Upper lobe of right lung (tissue), 1 donor: ENCODE data around the gene DAAM1. TPM values are rescaled to one million over a fixed set of nuclear protein-coding genes. Genes with fewer than 3 reads are reported as not detected.
A peak's percentile ranks its signal among the peaks of the same experiment; 100 is the strongest.

Source experiments
- ATAC-seq: fragments of 200-7000 bp; cut with Tn5 transposase; one replicate; pipeline ENCODE4 v1.9.1; 2020; ENCODE audit warnings: mild to moderate bottlenecking, moderate library complexity
- DNase-seq: peaks from one replicate; pipeline ENCODE4 v3.0.0-alpha.2; 2020
- H3K27ac ChIP-seq: fragments of 200-600 bp; one replicate; pipeline ENCODE4 v1.8.0; 2022
- H3K27me3 ChIP-seq: fragments of 200-600 bp; one replicate; pipeline ENCODE4 v1.8.0; 2022; ENCODE audit warnings: mild to moderate bottlenecking
- H3K36me3 ChIP-seq: fragments of 200-600 bp; one replicate; pipeline ENCODE4 v1.8.0; 2022
- H3K4me1 ChIP-seq: fragments of 200-600 bp; one replicate; pipeline ENCODE4 v1.8.0; 2022
- H3K4me3 ChIP-seq: fragments of 200-600 bp; one replicate; pipeline ENCODE4 v1.8.0; 2022; ENCODE audit warnings: mild to moderate bottlenecking
- H3K9me3 ChIP-seq: fragments of 200-600 bp; one replicate; pipeline ENCODE4 v1.8.0; 2022
- CTCF ChIP-seq: fragments of 200-600 bp; IDR thresholded peaks from one replicate; pipeline ENCODE4 v1.8.0; 2022; ENCODE audit warnings: antibody characterized with exemption
- intact Hi-C: fragments of 100-400 bp; cut with DNase I; formaldehyde crosslinking; loops from one replicate; pipeline ENCODE4 v1.11.0; 2022
- total RNA-seq: library from RNA; stranded (reverse); fragmentation: NEBNext Ultra II Directional; extraction: Animal tissue kit (Norgen Biotek cat#: 25700); gene quantifications from one replicate; pipeline ENCODE4 v1.2.1, GENCODE V29; 2021
- donor health status: DM: no; HTN: yes; CAD: no; lungs with severe emphysema.

The DAAM1 gene
- total RNA-seq, 1 donor from 2014 or later: 51.2 TPM

- intact Hi-C loops: no loop called here
- ATAC-seq (peak; percentile 16), DNase-seq (no peak)
- no peaks in the 10 kb centered on the region for H3K27me3 ChIP-seq
- TF ChIP-seq CTCF: no peak
- peaks cover 32% of the 10 kb centered on the region for H3K4me1 ChIP-seq
- H3K4me3 ChIP-seq: no peak overlapping the region
- peak overlapping the region; percentile 7 for H3K27ac ChIP-seq
- H3K36me3 ChIP-seq: peaks cover 5% of the 10 kb centered on the region
- H3K9me3 ChIP-seq: no peaks in the 10 kb centered on the region
Measured at GRCh38 chr14:59320763-59321625, 132.5 kb downstream of the DAAM1 start.

DNA sequence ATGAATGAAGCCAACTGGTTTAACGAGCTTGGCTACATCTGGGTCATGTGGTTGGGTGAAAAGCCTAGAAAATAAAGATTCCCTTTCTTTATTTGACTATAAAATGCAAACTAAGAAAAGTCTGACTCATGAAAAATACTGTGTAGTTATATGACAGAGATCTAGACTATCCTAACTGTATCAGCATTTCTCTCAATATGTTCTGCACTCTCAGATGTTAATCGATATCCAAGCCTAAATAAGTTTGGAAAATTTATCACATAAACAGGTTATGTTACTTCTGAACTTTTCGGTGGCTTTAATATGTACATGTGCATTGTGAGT is 133.1 kb downstream of the DAAM1 start:
- H3K4me3 ChIP-seq: no peak overlapping the region
- intact Hi-C loops: no loop called here
- peaks cover 11% of the 10 kb centered on the region for H3K36me3 ChIP-seq
- no peak for DNase-seq
- TF ChIP-seq CTCF: no peak
- peaks cover 32% of the 10 kb centered on the region for H3K4me1 ChIP-seq
- H3K27ac ChIP-seq: peak overlapping the region; percentile 7
- no peaks in the 10 kb centered on the region for H3K27me3 ChIP-seq
- no peaks in the 10 kb centered on the region for H3K9me3 ChIP-seq
- no peak for ATAC-seq

- no peak for TF ChIP-seq CTCF
- Histone ChIP-seq H3K4me3 (no peak overlapping the region), H3K9me3 (no peaks in the 10 kb centered on the region), H3K27ac (no peak overlapping the region), H3K36me3 (peaks cover 25% of the 10 kb centered on the region), H3K27me3 (no peaks in the 10 kb centered on the region), H3K4me1 (peaks cover 10% of the 10 kb centered on the region)
- DNase-seq (no peak), ATAC-seq (no peak)
- intact Hi-C loops: no loop called here
Measured at GRCh38 chr14:59325906-59326305, 137.4 kb downstream of the DAAM1 start.

GRCh38 chr14:59328454-59328853 is 140.0 kb downstream of the DAAM1 start:
- ATAC-seq: no peak
- Histone ChIP-seq H3K27ac (no peak overlapping the region), H3K36me3 (peaks cover 30% of the 10 kb centered on the region), H3K27me3 (no peaks in the 10 kb centered on the region), H3K4me3 (no peak overlapping the region), H3K4me1 (peaks cover 12% of the 10 kb centered on the region), H3K9me3 (no peaks in the 10 kb centered on the region)
- intact Hi-C loops: no loop called here
- no peak for DNase-seq
- TF ChIP-seq CTCF: no peak

- no peak for TF ChIP-seq CTCF
- Histone ChIP-seq H3K4me3 (no peak overlapping the region), H3K9me3 (no peaks in the 10 kb centered on the region), H3K27ac (peak overlapping the region; percentile 67), H3K27me3 (no peaks in the 10 kb centered on the region), H3K36me3 (peaks cover 30% of the 10 kb centered on the region), H3K4me1 (peaks cover 27% of the 10 kb centered on the region)
- ATAC-seq (peak; percentile 28), DNase-seq (no peak)
- intact Hi-C loops: no loop called here
Measured at GRCh38 chr14:59330455-59330854, 142.0 kb downstream of the DAAM1 start.
